ACC112 (cell line): ENCODE results near the gene TNPO1.

Experiments used
- H2AFZ ChIP-seq: fragments of 200-600 bp; sonication (generic); one replicate; pipeline ENCODE4 v1.6.0; 2017; ENCODE audit warnings: antibody characterized with exemption, low read length; ENCODE audit not compliant: unreplicated experiment
- H3K27ac ChIP-seq: fragments of 200-600 bp; sonication (generic); 2 replicates; pipeline ENCODE4 v1.5.1; 2014; ENCODE audit warnings: low read depth, mild to moderate bottlenecking, antibody characterized with exemption, low read length, moderate library complexity
- H3K27me3 ChIP-seq: fragments of 200-600 bp; sonication (generic); 2 replicates; pipeline ENCODE4 v1.6.1; 2014; ENCODE audit warnings: mild to moderate bottlenecking, antibody characterized with exemption, low read length, moderate library complexity, mixed read lengths; ENCODE audit not compliant: insufficient read depth
- H3K36me3 ChIP-seq: fragments of 200-600 bp; sonication (generic); 2 replicates; pipeline ENCODE4 v1.6.1; 2016; ENCODE audit warnings: mild to moderate bottlenecking, antibody characterized with exemption, low read length, moderate library complexity, mixed read lengths; ENCODE audit not compliant: insufficient read depth
- H3K4me1 ChIP-seq: fragments of 200-600 bp; sonication (generic); one replicate; pipeline ENCODE4 v1.6.1; 2016; ENCODE audit warnings: low read length, mixed read lengths; ENCODE audit not compliant: insufficient read depth, unreplicated experiment, control insufficient read depth
- H3K4me3 ChIP-seq: fragments of 200-600 bp; sonication (generic); 2 replicates; pipeline ENCODE4 v1.5.1; 2014; ENCODE audit warnings: mild to moderate bottlenecking, low read depth, low read length
- H3K79me2 ChIP-seq: fragments of 200-600 bp; sonication (generic); one replicate; pipeline ENCODE4 v1.6.0; 2016; ENCODE audit warnings: low read length; ENCODE audit not compliant: control insufficient read depth, unreplicated experiment, insufficient read depth

Gene TNPO1

GRCh38 chr5:72949481-72949880, 133.0 kb downstream of the TNPO1 start:
- no peaks in the 10 kb centered on the region for H3K36me3 ChIP-seq
- no peak overlapping the region for H3K27ac ChIP-seq
- H3K4me3 ChIP-seq: no peak overlapping the region
- no peaks in the 10 kb centered on the region for H3K27me3 ChIP-seq
- no peak overlapping the region for H2AFZ ChIP-seq
- H3K79me2 ChIP-seq: no peaks in the 10 kb centered on the region
- peaks cover 37% of the 10 kb centered on the region for H3K4me1 ChIP-seq

- Histone ChIP-seq H3K27me3 (no peaks in the 10 kb centered on the region), H3K4me1 (peaks cover 42% of the 10 kb centered on the region), H3K79me2 (peaks cover 8% of the 10 kb centered on the region), H2AFZ (no peak overlapping the region), H3K4me3 (peak overlapping the region; percentile 18; the same call in 1 of the 2 replicates), H3K27ac (peak overlapping the region; percentile 92), H3K36me3 (no peaks in the 10 kb centered on the region)
Measured at GRCh38 chr5:72951671-72952468, 135.4 kb downstream of the TNPO1 start.

GRCh38 chr5:72954389-72954788, 137.9 kb downstream of the TNPO1 start:
- H2AFZ ChIP-seq: peak overlapping the region; percentile 40
- peaks cover 33% of the 10 kb centered on the region for H3K79me2 ChIP-seq
- H3K27me3 ChIP-seq: no peaks in the 10 kb centered on the region
- peak overlapping the region; percentile 77 for H3K4me3 ChIP-seq
- H3K36me3 ChIP-seq: no peaks in the 10 kb centered on the region
- H3K4me1 ChIP-seq: peaks cover 59% of the 10 kb centered on the region
- peak overlapping the region; percentile 93 for H3K27ac ChIP-seq

- Histone ChIP-seq H3K4me1 (peaks cover 54% of the 10 kb centered on the region), H3K36me3 (no peaks in the 10 kb centered on the region), H3K27me3 (no peaks in the 10 kb centered on the region), H2AFZ (peak overlapping the region; percentile 83), H3K4me3 (peak overlapping the region; percentile 77), H3K79me2 (peaks cover 40% of the 10 kb centered on the region), H3K27ac (peak overlapping the region; percentile 93)
Measured at GRCh38 chr5:72955143-72955767, 138.8 kb downstream of the TNPO1 start.

GRCh38 chr5:72955768-72956323, 139.4 kb downstream of the TNPO1 start, which contains the start of gene FCHO2:
FCHO2 (plus strand) TSS chr5:72956041; CDS start chr5:72956097, 56 bp downstream.
- H3K27ac ChIP-seq: peak within 1 kb of the TSS; percentile 93
- peaks cover 54% of the 10 kb centered on the region for H3K4me1 ChIP-seq
- peaks cover 45% of the 10 kb centered on the region for H3K79me2 ChIP-seq

GRCh38 chr5:72956324-72957140, 140.1 kb downstream of the TNPO1 start:
- Histone ChIP-seq H3K27me3 (no peaks in the 10 kb centered on the region), H2AFZ (peak overlapping the region; percentile 82), H3K27ac (peak overlapping the region; percentile 93), H3K79me2 (peaks cover 46% of the 10 kb centered on the region), H3K36me3 (no peaks in the 10 kb centered on the region), H3K4me1 (peaks cover 47% of the 10 kb centered on the region), H3K4me3 (peak overlapping the region; percentile 77)

More at GRCh38 chr5:72955768-72956323, 139.4 kb downstream of the TNPO1 start, which contains the start of gene FCHO2:
- Histone ChIP-seq H3K27me3 (no peaks in the 10 kb centered on the region), H3K36me3 (no peaks in the 10 kb centered on the region), H3K4me3 (peak within 1 kb of the TSS; percentile 77), H2AFZ (peak within 1 kb of the TSS; percentile 83)

GRCh38 chr5:72957337-72957736, 140.9 kb downstream of the TNPO1 start:
- H3K36me3 ChIP-seq: no peaks in the 10 kb centered on the region
- H3K4me3 ChIP-seq: peak overlapping the region; percentile 77
- H3K27me3 ChIP-seq: no peaks in the 10 kb centered on the region
- peak overlapping the region; percentile 93 for H3K27ac ChIP-seq
- peak overlapping the region; percentile 82 for H2AFZ ChIP-seq
- H3K4me1 ChIP-seq: peaks cover 41% of the 10 kb centered on the region
- H3K79me2 ChIP-seq: peaks cover 52% of the 10 kb centered on the region

GRCh38 chr5:72959257-72959656, 142.8 kb downstream of the TNPO1 start:
- Histone ChIP-seq H3K27ac (no peak overlapping the region), H3K79me2 (peaks cover 65% of the 10 kb centered on the region), H3K36me3 (no peaks in the 10 kb centered on the region), H3K27me3 (no peaks in the 10 kb centered on the region), H2AFZ (no peak overlapping the region), H3K4me3 (peak overlapping the region; percentile 77), H3K4me1 (peaks cover 25% of the 10 kb centered on the region)
